H1 (cell line): ENCODE results near the gene EIF4ENIF1. TPM values are rescaled to one million over a fixed set of nuclear protein-coding genes. Genes with fewer than 3 reads are reported as not detected.

Source experiments
- CTCF ChIA-PET: fragments of 300-600 bp; sonication (Branson Sonifier 250); formaldehyde crosslinking; loops from one replicate; lab custom pipeline; 2021; ENCODE audit not compliant: partially characterized antibody; lab: Charles Lee
- POLR2A ChIA-PET: fragments of 300-600 bp; sonication (Branson Sonifier 250); formaldehyde crosslinking; loops from one replicate; lab custom pipeline; 2021; ENCODE audit warnings: inconsistent platforms; ENCODE audit not compliant: partially characterized antibody; lab: Charles Lee
- DNase-seq, 2 experiments: peaks; one replicate each; pipeline versions ENCODE4 v3.0.0 to v3.0.0-alpha.2; 2010 to 2022; ENCODE audit warnings: low spot score in 2 of 2, low read depth in 1 of 2, mixed read lengths in 1 of 2
- FAIRE-seq: peaks from 2 replicates; lab custom pipeline; 2011; peaks lifted over from hg19 to GRCh38; lab: Jason Lieb, UNC
- H2AFZ ChIP-seq: 2 replicates; pipeline ENCODE4 v1.8.1; 2012; ENCODE audit warnings: low read length, inconsistent platforms
- H2AK5ac ChIP-seq: 2 replicates; pipeline ENCODE4 v1.6.1; 2013; ENCODE audit warnings: low read depth, low read length
- H2BK120ac ChIP-seq: replicated peaks from 2 replicates; pipeline ENCODE3; 2013; ENCODE audit warnings: low read depth, low read length, inconsistent platforms
- H2BK12ac ChIP-seq: 2 replicates; pipeline ENCODE4 v1.6.1; 2013; ENCODE audit warnings: low read depth, low read length
- H2BK15ac ChIP-seq: 2 replicates; pipeline ENCODE4 v1.6.1; 2013; ENCODE audit warnings: low read length
- H2BK20ac ChIP-seq: 2 replicates; pipeline ENCODE4 v1.6.1; 2013; ENCODE audit warnings: low read length
- H2BK5ac ChIP-seq: 2 replicates; pipeline ENCODE4 v1.6.1; 2013; ENCODE audit warnings: low read depth, low read length
- H3K14ac ChIP-seq: 2 replicates; pipeline ENCODE4 v1.6.1; 2013; ENCODE audit warnings: inconsistent platforms; ENCODE audit not compliant: insufficient read length
- H3K18ac ChIP-seq: 2 replicates; pipeline ENCODE4 v1.6.1; 2013; ENCODE audit warnings: low read length; ENCODE audit errors: extremely low read depth
- H3K23ac ChIP-seq: 2 replicates; pipeline ENCODE4 v1.6.1; 2013; ENCODE audit warnings: inconsistent platforms; ENCODE audit not compliant: insufficient read length
- H3K23me2 ChIP-seq: 2 replicates; pipeline ENCODE4 v1.6.1; 2013; ENCODE audit warnings: low read depth, low read length
- H3K27ac ChIP-seq: 2 replicates; pipeline ENCODE4 v1.6.1; 2011; ENCODE audit warnings: low read depth, low read length, inconsistent platforms
- H3K27me3 ChIP-seq, 4 experiments: replicated peaks in 1 of 4; 1 replicate in 1 of 4; 2 replicates in 3 of 4; pipeline versions ENCODE4 v1.6.1 to v1.8.1; 2011 to 2013; ENCODE audit warnings: low read length in 3 of 4, mild to moderate bottlenecking in 3 of 4, inconsistent platforms in 2 of 4, mixed read lengths in 2 of 4, moderate library complexity in 1 of 4; ENCODE audit not compliant: control insufficient read depth in 3 of 4, insufficient read depth in 3 of 4; ENCODE audit errors: extremely low read depth in 1 of 4
- H3K36me3 ChIP-seq, 4 experiments: 2 replicates each; pipeline versions ENCODE4 v1.6.1 to v1.8.1; 2011 to 2013; ENCODE audit warnings: mild to moderate bottlenecking in 4 of 4, low read length in 3 of 4, moderate library complexity in 2 of 4, control low read depth in 1 of 4, inconsistent platforms in 1 of 4; ENCODE audit not compliant: insufficient read depth in 4 of 4, control insufficient read depth in 2 of 4
- H3K4ac ChIP-seq: replicated peaks from 2 replicates; pipeline ENCODE3; 2013; ENCODE audit warnings: low read length, low read depth, mixed read lengths, inconsistent platforms; ENCODE audit not compliant: insufficient read length
- H3K4me1 ChIP-seq, 4 experiments: replicated peaks in 1 of 4; 1 replicate in 1 of 4; 2 replicates in 3 of 4; pipeline versions ENCODE4 v1.6.1 to v1.8.1; 2011 to 2013; ENCODE audit warnings: low read length in 3 of 4, inconsistent platforms in 2 of 4, mixed read lengths in 1 of 4; ENCODE audit not compliant: insufficient read depth in 4 of 4, control insufficient read depth in 3 of 4
- H3K4me2 ChIP-seq, 2 experiments: 2 replicates each; pipeline versions ENCODE4 v1.6.1 to v1.8.1; 2011 to 2013; ENCODE audit warnings: low read depth in 2 of 2, low read length in 2 of 2, control low read depth in 1 of 2, inconsistent platforms in 1 of 2, mild to moderate bottlenecking in 1 of 2; ENCODE audit not compliant: insufficient read depth in 1 of 2
- H3K4me3 ChIP-seq, 4 experiments: fragments of 200-600, 300-600 bp in 1 of 4; sonication (generic), shearing (Covaris generic), sonication (Bioruptor Twin) in 1 of 4; 2 replicates each; pipeline versions ENCODE4 v1.5.1 to v1.8.1; 2011 to 2016; ENCODE audit warnings: low read length in 4 of 4, low read depth in 3 of 4, control low read depth in 2 of 4, inconsistent platforms in 2 of 4, mild to moderate bottlenecking in 2 of 4, mixed read lengths in 1 of 4, moderate library complexity in 1 of 4; ENCODE audit not compliant: insufficient read depth in 2 of 4; ENCODE audit errors: extremely low read depth in 1 of 4
- H3K56ac ChIP-seq: replicated peaks from 2 replicates; pipeline ENCODE3; 2013; ENCODE audit warnings: low read depth, mild to moderate bottlenecking, mixed read lengths, low read length, inconsistent platforms; ENCODE audit not compliant: insufficient read length
- H3K79me1 ChIP-seq: 2 replicates; pipeline ENCODE4 v1.6.1; 2013; ENCODE audit warnings: low read depth, low read length, control low read depth
- H3K79me2 ChIP-seq, 2 experiments: 2 replicates each; pipeline versions ENCODE4 v1.6.1 to v1.8.1; 2012 to 2013; ENCODE audit warnings: low read length in 2 of 2, mild to moderate bottlenecking in 2 of 2, inconsistent platforms in 1 of 2; ENCODE audit not compliant: insufficient read depth in 2 of 2, control insufficient read depth in 1 of 2
- H3K9ac ChIP-seq, 4 experiments: replicated peaks in 1 of 4; 1 replicate in 1 of 4; 2 replicates in 3 of 4; pipeline versions ENCODE4 v1.6.1 to v1.8.1; 2011 to 2013; ENCODE audit warnings: low read depth in 3 of 4, low read length in 3 of 4, control low read depth in 2 of 4, mild to moderate bottlenecking in 2 of 4, moderate library complexity in 2 of 4, inconsistent platforms in 1 of 4; ENCODE audit errors: extremely low read depth in 1 of 4
- H3K9me3 ChIP-seq, 2 experiments: 2 replicates each; pipeline versions ENCODE4 v1.6.1 to v1.8.1; 2012 to 2013; ENCODE audit warnings: mild to moderate bottlenecking in 2 of 2, moderate library complexity in 2 of 2, control low read depth in 1 of 2, inconsistent platforms in 1 of 2, low read depth in 1 of 2, low read length in 1 of 2, mixed read lengths in 1 of 2; ENCODE audit not compliant: insufficient read depth in 2 of 2
- H4K20me1 ChIP-seq, 2 experiments: replicated peaks in 1 of 2; 2 replicates each; pipeline versions ENCODE3 to v1.8.1; 2011 to 2013; ENCODE audit warnings: inconsistent platforms in 2 of 2, low read length in 2 of 2, mild to moderate bottlenecking in 1 of 2; ENCODE audit not compliant: insufficient read depth in 2 of 2, control insufficient read depth in 1 of 2
- H4K5ac ChIP-seq: 2 replicates; pipeline ENCODE4 v1.6.1; 2013; ENCODE audit warnings: low read length, low read depth, mixed read lengths, inconsistent platforms; ENCODE audit not compliant: insufficient read length
- H4K8ac ChIP-seq: 2 replicates; pipeline ENCODE4 v1.8.0; 2013; ENCODE audit warnings: mild to moderate bottlenecking, moderate library complexity, low read length, inconsistent platforms; ENCODE audit not compliant: insufficient read depth; ENCODE audit errors: extremely low read depth
- H4K91ac ChIP-seq: replicated peaks from 2 replicates; pipeline ENCODE3; 2013; ENCODE audit warnings: low read length, mixed read lengths, inconsistent platforms; ENCODE audit not compliant: insufficient read length
- CHD2 ChIP-seq: IDR thresholded peaks from 2 replicates; pipeline ENCODE4 v1.6.1; 2012; ENCODE audit warnings: low read length, improper control_type of control experiment
- CREB1 ChIP-seq: IDR thresholded peaks from 2 replicates; pipeline ENCODE4 v1.6.1; 2012; ENCODE audit warnings: inconsistent platforms
- CTBP2 ChIP-seq: IDR thresholded peaks from 2 replicates; pipeline ENCODE4 v1.7.0; 2011; ENCODE audit warnings: borderline replicate concordance, mild to moderate bottlenecking, moderate library complexity, mixed read lengths, low read length; ENCODE audit not compliant: insufficient read depth, insufficient read length
- GABPA ChIP-seq: IDR thresholded peaks from 2 replicates; pipeline ENCODE4 v1.6.1; 2011; ENCODE audit warnings: mild to moderate bottlenecking, low read length, moderate library complexity, borderline replicate concordance; ENCODE audit not compliant: insufficient read depth
- NANOG ChIP-seq: IDR thresholded peaks from 2 replicates; pipeline ENCODE4 v1.6.1; 2011; ENCODE audit warnings: low read length, low read depth, mild to moderate bottlenecking, inconsistent platforms; ENCODE audit not compliant: insufficient read depth, poor library complexity, severe bottlenecking
- POLR2A ChIP-seq, 2 experiments: IDR thresholded peaks; 1 replicate in 1 of 2; 2 replicates in 1 of 2; pipeline ENCODE4 v1.6.1; 2011; ENCODE audit warnings: low read depth in 2 of 2, low read length in 2 of 2, mild to moderate bottlenecking in 2 of 2; ENCODE audit errors: control extremely low read depth in 1 of 2
- RXRA ChIP-seq: IDR thresholded peaks from 2 replicates; pipeline ENCODE4 v1.6.1; 2011; ENCODE audit warnings: low read depth, mild to moderate bottlenecking, low read length, moderate library complexity; ENCODE audit not compliant: insufficient read depth
- SIN3A ChIP-seq, 2 experiments: IDR thresholded peaks in 1 of 2; conservative IDR thresholded peaks in 1 of 2; 2 replicates each; pipeline ENCODE4 v1.6.1; 2011 to 2012; ENCODE audit warnings: low read length in 2 of 2, improper control_type of control experiment in 1 of 2, low read depth in 1 of 2, mild to moderate bottlenecking in 1 of 2
- SIX5 ChIP-seq: IDR thresholded peaks from 2 replicates; pipeline ENCODE4 v1.6.1; 2011; ENCODE audit warnings: mild to moderate bottlenecking, low read depth, low read length
- SP1 ChIP-seq: IDR thresholded peaks from 2 replicates; pipeline ENCODE4 v1.6.1; 2011; ENCODE audit warnings: low read depth, low read length
- TAF7 ChIP-seq: optimal IDR thresholded peaks from 2 replicates; pipeline ENCODE3; 2011; ENCODE audit warnings: low read depth, mild to moderate bottlenecking, inconsistent platforms, low read length, moderate library complexity, borderline replicate concordance
- WGBS, 2 experiments: shearing (Covaris generic) in 1 of 2; methylation state at CpG; one replicate each; pipeline versions ENCODE4 v1.1.6 to v1.1.7; 2013 to 2015; ENCODE audit warnings: low lambda C conversion rate in 2 of 2, mixed read lengths in 2 of 2, inconsistent platforms in 1 of 2, low coverage in 1 of 2, missing lambda C conversion rate in 1 of 2; ENCODE audit not compliant: insufficient replicate concordance in 2 of 2, insufficient coverage in 1 of 2, insufficient read length in 1 of 2; ENCODE audit errors: extremely low coverage in 1 of 2, missing lambda C conversion rate in 1 of 2; 5-methylcytosine and 5-hydroxymethylcytosine counted together
- polyA plus RNA-seq, 7 experiments: library from polyadenylated mRNA; depleted of rRNA in 3 of 7; stranded (reverse) in 5 of 7; unstranded in 2 of 7; fragments of >200 nt in 5 of 7; fragments of 200-250 nt in 2 of 7; gene quantifications; 1 replicate in 5 of 7; 2 replicates in 1 of 7; 4 replicates in 1 of 7; pipeline versions ENCODE4 v1.2.1 to v1.2.3, GENCODE V29; 2011 to 2013; ENCODE audit warnings: missing spikeins in 2 of 7, mixed read lengths in 2 of 7
- total RNA-seq: library from RNA; stranded (reverse); fragmentation: NEBNext Ultra II Directional; extraction: Animal tissue kit (Norgen Biotek cat#: 25700); gene quantifications from 2 replicates; pipeline ENCODE4 v1.2.1, GENCODE V29; 2021
- TF ChIP-seq, protein P1 (sequence below): IDR thresholded peaks from 2 replicates; pipeline ENCODE4 v1.6.1; 2012; ENCODE audit warnings: low read length, inconsistent platforms

Gene EIF4ENIF1
- total and polyA plus RNA-seq, 2 of the 8 experiments (the other 6 are each of a cell fraction or from before 2014, with no cell fraction given): 21.9 to 23.6 TPM

DNA sequence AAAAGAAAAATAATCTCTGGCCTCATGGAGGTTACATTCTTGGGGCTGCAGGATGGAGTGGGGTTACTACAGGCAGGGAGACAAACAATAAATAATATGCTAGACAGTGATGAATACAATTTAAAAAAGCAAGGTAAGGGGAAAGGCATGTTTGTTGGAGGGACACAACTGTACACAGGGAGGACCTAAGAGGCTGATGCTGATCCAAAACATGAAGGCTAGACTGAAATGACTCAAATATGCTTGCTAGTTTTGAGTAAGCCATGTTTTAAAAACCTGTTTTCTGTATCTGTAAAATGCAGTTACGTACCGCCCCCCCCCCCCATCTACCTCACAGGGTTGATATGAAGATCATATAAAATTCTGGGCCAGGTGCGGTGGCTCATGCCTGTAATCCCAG, 44.0 kb downstream of the EIF4ENIF1 start:
- no peak for FAIRE-seq
- H3K23ac ChIP-seq: no peak overlapping the region
- H3K4me1 ChIP-seq: no peaks in the 10 kb centered on the region
- TF ChIP-seq TAF7 (no peak), CREB1 (no peak), SIN3A (conservative IDR thresholded peaks at IDR 0.05 in 1 of 2, IDR thresholded peaks at IDR 0.05 in 1 of 2; ENCODE audit: low read depth in 1 of 2, low read length in 2 of 2) (no peak), GABPA (no peak), POLR2A (IDR thresholded peaks at IDR 0.05; ENCODE audit: control extremely low read depth in 1 of 2, low read depth in 2 of 2, low read length in 2 of 2) (no peak), RXRA (no peak), CTBP2 (no peak), NANOG (no peak), SP1 (no peak), CHD2 (no peak), SIX5 (no peak)
- TF ChIP-seq, protein P1, sequence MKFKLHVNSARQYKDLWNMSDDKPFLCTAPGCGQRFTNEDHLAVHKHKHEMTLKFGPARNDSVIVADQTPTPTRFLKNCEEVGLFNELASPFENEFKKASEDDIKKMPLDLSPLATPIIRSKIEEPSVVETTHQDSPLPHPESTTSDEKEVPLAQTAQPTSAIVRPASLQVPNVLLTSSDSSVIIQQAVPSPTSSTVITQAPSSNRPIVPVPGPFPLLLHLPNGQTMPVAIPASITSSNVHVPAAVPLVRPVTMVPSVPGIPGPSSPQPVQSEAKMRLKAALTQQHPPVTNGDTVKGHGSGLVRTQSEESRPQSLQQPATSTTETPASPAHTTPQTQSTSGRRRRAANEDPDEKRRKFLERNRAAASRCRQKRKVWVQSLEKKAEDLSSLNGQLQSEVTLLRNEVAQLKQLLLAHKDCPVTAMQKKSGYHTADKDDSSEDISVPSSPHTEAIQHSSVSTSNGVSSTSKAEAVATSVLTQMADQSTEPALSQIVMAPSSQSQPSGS: no peak

More for the DNA sequence above, 44.0 kb downstream of the EIF4ENIF1 start:
- H2BK120ac ChIP-seq: no peak overlapping the region
- 86% methylated on average over 3 of the region's 3 CpGs; no CpG with 5 or more reads in 1 of the 2 experiments for WGBS, 2 experiments
- no peak overlapping the region for H2BK5ac ChIP-seq
- H4K20me1 ChIP-seq: peaks cover 0 to 3% of the 10 kb centered on the region in 2 experiments
- H3K56ac ChIP-seq: no peak overlapping the region
- no peak for DNase-seq
- H2BK15ac ChIP-seq: no peak overlapping the region
- H4K5ac ChIP-seq: no peak overlapping the region
- H3K9me3 ChIP-seq: no peaks in the 10 kb centered on the region
- no peak overlapping the region for H3K14ac ChIP-seq
- POLR2A ChIA-PET: interaction anchor here (3.8 kb wide), 1 partner anchor 8 kb away, joined by 15 read pairs; no protein-coding TSS in a partner anchor
- H3K4ac ChIP-seq: no peak overlapping the region
- no peak overlapping the region for H4K8ac ChIP-seq
- H3K27ac ChIP-seq: no peak overlapping the region
- peaks cover 0 to 1% (median 0%) of the 10 kb centered on the region in 4 experiments; a peak in 1 of 7 replicates for H3K27me3 ChIP-seq
- H3K79me1 ChIP-seq: no peaks in the 10 kb centered on the region
- H2BK12ac ChIP-seq: no peak overlapping the region
- H3K79me2 ChIP-seq: no peaks in the 10 kb centered on the region
- no peak overlapping the region for H4K91ac ChIP-seq
- H3K23me2 ChIP-seq: no peaks in the 10 kb centered on the region
- H3K4me2 ChIP-seq: no peak overlapping the region
- H3K18ac ChIP-seq: no peak overlapping the region
- no peak overlapping the region for H2BK20ac ChIP-seq
- H2AFZ ChIP-seq: no peak overlapping the region
- H3K9ac ChIP-seq: no peak overlapping the region
- no peak overlapping the region for H2AK5ac ChIP-seq
- no peak overlapping the region for H3K4me3 ChIP-seq
- CTCF ChIA-PET: no interaction called here
- H3K36me3 ChIP-seq: peaks cover 8 to 25% (median 19%) of the 10 kb centered on the region in 4 experiments
